RWPE2 (cell line): ENCODE data around the gene MATK.

ENCODE experiments used
- ATAC-seq: fragments of 200-7000 bp; cut with Tn5 transposase; 3 replicates; pipeline ENCODE4 v1.9.1; 2021; ENCODE audit warnings: low read depth
- DNase-seq: peaks from one replicate; pipeline ENCODE4 v3.0.0-alpha.2; 2020; ENCODE audit warnings: low spot score
- H3K27ac ChIP-seq: fragments of 450-650 bp; 2 replicates; pipeline ENCODE4 v1.5.1; 2017; ENCODE audit warnings: mild to moderate bottlenecking; ENCODE audit not compliant: poor library complexity, severe bottlenecking
- H3K27me3 ChIP-seq: fragments of 250-450 bp; sonication (Bioruptor Pico); 2 replicates; pipeline ENCODE4 v1.5.1; 2021; ENCODE audit warnings: mild to moderate bottlenecking, moderate library complexity; ENCODE audit not compliant: insufficient read depth, poor library complexity, severe bottlenecking
- H3K36me3 ChIP-seq: fragments of 250-450 bp; sonication (Bioruptor Pico); 2 replicates; pipeline ENCODE4 v1.5.1; 2020; ENCODE audit warnings: low read depth, mild to moderate bottlenecking, moderate library complexity
- H3K4me1 ChIP-seq: fragments of 250-450 bp; sonication (Bioruptor Pico); 2 replicates; pipeline ENCODE4 v1.5.1; 2021; ENCODE audit warnings: mild to moderate bottlenecking, moderate library complexity; ENCODE audit not compliant: insufficient read depth, poor library complexity, severe bottlenecking
- H3K4me3 ChIP-seq: fragments of 250-450 bp; sonication (Bioruptor Pico); 2 replicates; pipeline ENCODE4 v1.5.1; 2021; ENCODE audit warnings: mild to moderate bottlenecking, moderate library complexity; ENCODE audit not compliant: severe bottlenecking
- H3K9me3 ChIP-seq: fragments of 250-450 bp; sonication (Bioruptor Pico); 2 replicates; pipeline ENCODE4 v1.5.1; 2021; ENCODE audit warnings: mild to moderate bottlenecking, moderate library complexity; ENCODE audit not compliant: severe bottlenecking
- TF ChIP-seq, protein P1 (sequence below): fragments of 450-650 bp; IDR thresholded peaks from one replicate; pipeline ENCODE4 v1.5.1; 2017; ENCODE audit warnings: mild to moderate bottlenecking, moderate library complexity; ENCODE audit not compliant: poor library complexity, severe bottlenecking

MATK gene

DNA sequence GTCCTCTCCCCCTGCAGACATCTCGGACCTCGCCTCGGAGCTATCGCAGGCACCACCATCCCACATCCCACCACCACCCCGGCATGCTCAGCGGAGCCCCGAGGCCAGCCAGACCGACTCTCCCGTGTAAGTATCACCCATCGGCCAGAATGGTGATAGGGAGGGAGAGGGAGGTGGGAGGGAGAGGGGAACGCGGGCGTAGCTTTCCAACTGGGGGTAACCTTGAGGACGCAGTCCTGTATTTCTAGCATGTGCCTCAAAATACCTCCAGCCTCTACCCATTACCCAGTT lies 51.9 kb downstream of the MATK start:
- Histone ChIP-seq H3K27me3 (no peaks in the 10 kb centered on the region), H3K4me1 (no peaks in the 10 kb centered on the region)
- TF ChIP-seq, protein P1, sequence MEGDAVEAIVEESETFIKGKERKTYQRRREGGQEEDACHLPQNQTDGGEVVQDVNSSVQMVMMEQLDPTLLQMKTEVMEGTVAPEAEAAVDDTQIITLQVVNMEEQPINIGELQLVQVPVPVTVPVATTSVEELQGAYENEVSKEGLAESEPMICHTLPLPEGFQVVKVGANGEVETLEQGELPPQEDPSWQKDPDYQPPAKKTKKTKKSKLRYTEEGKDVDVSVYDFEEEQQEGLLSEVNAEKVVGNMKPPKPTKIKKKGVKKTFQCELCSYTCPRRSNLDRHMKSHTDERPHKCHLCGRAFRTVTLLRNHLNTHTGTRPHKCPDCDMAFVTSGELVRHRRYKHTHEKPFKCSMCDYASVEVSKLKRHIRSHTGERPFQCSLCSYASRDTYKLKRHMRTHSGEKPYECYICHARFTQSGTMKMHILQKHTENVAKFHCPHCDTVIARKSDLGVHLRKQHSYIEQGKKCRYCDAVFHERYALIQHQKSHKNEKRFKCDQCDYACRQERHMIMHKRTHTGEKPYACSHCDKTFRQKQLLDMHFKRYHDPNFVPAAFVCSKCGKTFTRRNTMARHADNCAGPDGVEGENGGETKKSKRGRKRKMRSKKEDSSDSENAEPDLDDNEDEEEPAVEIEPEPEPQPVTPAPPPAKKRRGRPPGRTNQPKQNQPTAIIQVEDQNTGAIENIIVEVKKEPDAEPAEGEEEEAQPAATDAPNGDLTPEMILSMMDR, result no peak

DNA sequence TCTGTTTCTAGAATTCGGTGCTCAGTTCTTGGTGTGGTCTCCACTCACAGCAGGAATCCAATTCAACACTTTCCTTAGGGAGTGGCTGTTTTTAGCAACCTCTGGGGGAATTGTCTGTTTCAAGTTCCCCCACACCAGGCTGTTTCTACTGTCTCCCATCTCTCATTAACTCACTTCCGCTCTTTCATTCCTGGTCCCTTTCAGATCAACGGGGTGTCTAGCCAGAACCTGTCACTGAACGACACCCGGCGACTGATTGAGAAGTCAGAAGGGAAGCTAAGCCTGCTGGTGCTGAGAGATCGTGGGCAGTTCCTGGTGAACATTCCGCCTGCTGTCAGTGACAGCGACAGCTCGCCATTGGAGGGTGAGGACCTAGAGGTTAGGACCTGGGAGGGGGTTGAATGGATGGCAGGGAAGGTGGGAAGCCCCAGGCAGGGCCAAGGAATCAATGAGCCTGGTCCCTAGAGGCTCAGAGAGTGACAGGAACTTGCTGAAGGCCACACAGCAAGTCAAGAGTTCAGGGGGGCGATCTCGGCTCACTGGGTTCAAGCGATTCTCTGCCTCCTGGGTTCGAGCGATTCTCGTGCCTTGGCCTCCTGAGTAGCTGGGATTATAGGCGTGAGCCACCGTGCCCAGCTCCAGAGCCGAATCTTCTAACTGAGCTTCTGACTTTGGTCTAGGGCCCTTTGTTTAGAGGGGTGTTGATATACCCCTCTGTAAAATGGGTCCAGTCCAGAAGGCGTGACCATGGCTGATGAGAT lies 52.5 kb downstream of the MATK start:
- Histone ChIP-seq H3K9me3 (no peaks in the 10 kb centered on the region), H3K27me3 (no peaks in the 10 kb centered on the region), H3K4me3 (no peak overlapping the region), H3K4me1 (no peaks in the 10 kb centered on the region), H3K36me3 (no peaks in the 10 kb centered on the region), H3K27ac (no peak overlapping the region)
- ATAC-seq (no peak), DNase-seq (no peak)
- TF ChIP-seq, protein P1, result no peak

More for the DNA sequence above, 51.9 kb downstream of the MATK start:
- H3K9me3 ChIP-seq, result no peaks in the 10 kb centered on the region
- DNase-seq, result no peak
- no peak overlapping the region for H3K4me3 ChIP-seq
- H3K36me3 ChIP-seq, result no peaks in the 10 kb centered on the region
- no peak overlapping the region for H3K27ac ChIP-seq
- ATAC-seq, result no peak

DNA sequence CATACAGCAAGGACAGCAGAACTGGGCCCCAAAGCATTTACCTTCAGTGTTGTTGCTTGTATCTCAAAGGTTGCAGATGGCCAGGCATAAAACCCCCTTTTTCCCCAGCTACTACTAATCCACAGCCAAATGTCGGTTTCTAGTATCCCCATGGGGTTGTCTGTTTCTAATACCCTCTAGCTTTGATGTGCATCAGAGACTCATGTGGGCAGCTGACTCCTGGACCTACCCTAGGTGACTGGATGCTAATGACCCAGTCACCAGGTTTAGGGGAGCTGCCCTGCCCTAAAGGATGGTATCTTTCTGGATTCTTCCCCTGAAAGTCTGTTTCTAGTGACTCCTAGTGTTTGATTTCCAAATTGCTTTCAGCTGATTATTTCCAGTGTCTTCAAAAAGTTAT lies 54.1 kb downstream of the MATK start:
- Histone ChIP-seq H3K9me3 (no peaks in the 10 kb centered on the region), H3K4me1 (no peaks in the 10 kb centered on the region), H3K27ac (no peak overlapping the region), H3K36me3 (no peaks in the 10 kb centered on the region), H3K27me3 (no peaks in the 10 kb centered on the region), H3K4me3 (no peak overlapping the region)
- no peak for DNase-seq
- TF ChIP-seq, protein P1, result no peak
- no peak for ATAC-seq

DNA sequence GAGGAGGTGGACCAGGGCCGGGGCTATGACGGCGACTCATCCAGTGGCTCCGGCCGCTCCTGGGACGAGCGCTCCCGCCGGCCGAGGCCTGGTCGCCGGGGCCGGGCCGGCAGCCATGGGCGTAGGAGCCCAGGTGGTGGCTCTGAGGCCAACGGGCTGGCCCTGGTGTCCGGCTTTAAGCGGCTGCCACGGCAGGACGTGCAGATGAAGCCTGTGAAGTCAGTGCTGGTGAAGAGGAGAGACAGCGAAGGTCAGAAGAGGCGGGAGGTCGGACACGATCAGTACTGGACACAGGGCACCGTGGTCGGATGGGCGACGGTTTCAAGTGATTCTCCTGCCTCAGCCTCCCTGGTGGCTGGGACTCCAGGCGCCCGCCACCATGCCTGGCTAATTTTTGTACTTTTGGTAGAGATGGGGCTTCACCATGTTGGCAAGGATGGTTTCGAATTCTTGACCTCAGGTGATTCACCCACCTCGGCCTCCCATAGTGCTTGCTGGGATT lies 55.7 kb downstream of the MATK start:
- no peak for ATAC-seq
- TF ChIP-seq, protein P1, result no peak
- H3K27me3 ChIP-seq, result no peaks in the 10 kb centered on the region
- H3K27ac ChIP-seq, result no peak overlapping the region
- H3K4me1 ChIP-seq, result no peaks in the 10 kb centered on the region
- DNase-seq, result no peak
- H3K4me3 ChIP-seq, result no peak overlapping the region
- H3K36me3 ChIP-seq, result no peaks in the 10 kb centered on the region
- no peaks in the 10 kb centered on the region for H3K9me3 ChIP-seq
